NOMO-1 (cell line): Measurements from ENCODE around the gene CACNA1G.

Experiments
- DNase-seq, 2 experiments: peaks; one replicate each; lab custom pipeline; 2025; ENCODE audit not compliant: unreplicated experiment in 2 of 2; lab: John Stamatoyannopoulos, UW

Gene CACNA1G

GRCh38 chr17:50642722-50643656 lies 82.5 kb downstream of the CACNA1G start:
- DNase-seq, result no peak

- DNase-seq, result no peak
Measured at GRCh38 chr17:50645748-50646682, 85.5 kb downstream of the CACNA1G start.

- no peak for DNase-seq
Measured at GRCh38 chr17:50647187-50647586, 86.7 kb downstream of the CACNA1G start.

- no peak for DNase-seq
Measured at GRCh38 chr17:50649042-50649908, 88.8 kb downstream of the CACNA1G start.

- no peak for DNase-seq
Measured at GRCh38 chr17:50651661-50652060, 91.1 kb downstream of the CACNA1G start.

GRCh38 chr17:50653738-50654137 lies 93.2 kb downstream of the CACNA1G start:
- DNase-seq, result no peak

GRCh38 chr17:50656509-50656908 lies 96.0 kb downstream of the CACNA1G start:
- DNase-seq, result no peak

- no peak for DNase-seq
Measured at GRCh38 chr17:50657054-50657453, 96.5 kb downstream of the CACNA1G start.

GRCh38 chr17:50657627-50658026 lies 97.1 kb downstream of the CACNA1G start:
- DNase-seq, result no peak

- no peak for DNase-seq
Measured at GRCh38 chr17:50658616-50659015, 98.1 kb downstream of the CACNA1G start.

- DNase-seq, result no peak
Measured at GRCh38 chr17:50659179-50659578, 98.7 kb downstream of the CACNA1G start.

GRCh38 chr17:50660042-50660886 lies 99.7 kb downstream of the CACNA1G start:
- peak; percentile 34 to 39 for DNase-seq

GRCh38 chr17:50660887-50661345 lies 100.4 kb downstream of the CACNA1G start:
- DNase-seq, result no peak

- DNase-seq, result no peak
Measured at GRCh38 chr17:50661348-50661747, 100.8 kb downstream of the CACNA1G start.

- peak; percentile 33 to 60 for DNase-seq
Measured at GRCh38 chr17:50661795-50662391, 101.4 kb downstream of the CACNA1G start.

- DNase-seq, result no peak
Measured at GRCh38 chr17:50662632-50663225, 102.2 kb downstream of the CACNA1G start.

- DNase-seq, result no peak
Measured at GRCh38 chr17:50663812-50664374, 103.4 kb downstream of the CACNA1G start.

GRCh38 chr17:50664788-50665458 lies 104.4 kb downstream of the CACNA1G start:
- no peak for DNase-seq
